ENCODE results near the gene SMYD4.
"Not testable (repeated sequence)": the region's sequence is repeated elsewhere in the genome, so short reads cannot be mapped to it uniquely, and the experiment has no call there.

Gene SMYD4

GRCh38 chr17:1744551-1745512 is 84.9 kb downstream of the SMYD4 start:
- TF ChIP-seq CTCF (conservative IDR thresholded peaks at IDR 0.05; ENCODE audit: low read depth), result no peak
- no peak for DNase-seq (ENCODE audit: low spot score)
- POLR2A ChIA-PET (ENCODE audit: low non-redundant PET), result no interaction called here
- H3K27ac ChIP-seq, result peak overlapping the region; percentile 43
- CTCF ChIA-PET, result no interaction called here

- no peak for TF ChIP-seq CTCF (conservative IDR thresholded peaks at IDR 0.05; ENCODE audit: low read depth)
- DNase-seq (ENCODE audit: low spot score), result no peak
- CTCF ChIA-PET, result no interaction called here
- POLR2A ChIA-PET (ENCODE audit: low non-redundant PET), result no interaction called here
- peak overlapping the region; percentile 56 for H3K27ac ChIP-seq
These were observed 86.6 kb downstream of the SMYD4 start for GRCh38 chr17:1743088-1743439.

GRCh38 chr17:1742371-1743087 is 87.2 kb downstream of the SMYD4 start, which contains the start of gene SERPINF2:
SERPINF2 (plus strand) TSS chr17:1742871; CDS start chr17:1744996, 2,125 bp downstream.
- DNase-seq (ENCODE audit: low spot score), result no peak
- ChIA-PET POLR2A (ENCODE audit: low non-redundant PET) (no interaction called here), CTCF (no interaction called here)
- peak within 1 kb of the TSS; percentile 56 for H3K27ac ChIP-seq
- no peak for TF ChIP-seq CTCF (conservative IDR thresholded peaks at IDR 0.05; ENCODE audit: low read depth)

- POLR2A ChIA-PET (ENCODE audit: low non-redundant PET); DNase-seq (ENCODE audit: low spot score); CTCF ChIA-PET: not testable (repeated sequence)
- H3K27ac ChIP-seq, result peak overlapping the region; percentile 56
These were observed 87.8 kb downstream of the SMYD4 start for GRCh38 chr17:1741899-1742298.

GRCh38 chr17:1737531-1738291 is 92.0 kb downstream of the SMYD4 start:
- CTCF ChIA-PET, result no interaction called here

More at GRCh38 chr17:1737531-1738291, 92.0 kb downstream of the SMYD4 start:
- TF ChIP-seq CTCF (conservative IDR thresholded peaks at IDR 0.05; ENCODE audit: low read depth), result no peak
- peak overlapping the region; percentile 99 for H3K27ac ChIP-seq
- DNase-seq (ENCODE audit: low spot score), result no peak
- POLR2A ChIA-PET (ENCODE audit: low non-redundant PET), result no interaction called here
